Measurements from ENCODE around the gene EPHA6.

EPHA6 gene

DNA sequence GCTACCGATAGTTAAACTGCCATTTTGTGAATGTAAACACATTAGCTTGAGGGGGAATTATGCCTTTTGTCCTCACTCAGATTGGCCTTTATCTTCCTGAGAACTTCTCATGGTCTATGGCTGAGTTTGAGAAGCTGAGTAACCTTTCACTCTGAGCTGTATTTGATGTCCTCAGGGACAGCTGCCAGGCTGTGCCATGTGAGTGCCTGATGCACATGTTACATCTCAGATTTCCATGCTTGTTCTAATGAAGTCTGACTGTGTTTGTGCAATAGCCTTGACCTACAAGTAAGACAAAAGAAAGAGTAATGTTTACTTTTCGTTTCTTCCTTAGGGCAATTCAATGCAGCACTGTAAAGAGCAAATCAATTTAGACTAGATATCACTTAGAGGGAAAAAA is 906.0 kb downstream of the EPHA6 start:
- DNase-seq: no peak

DNA sequence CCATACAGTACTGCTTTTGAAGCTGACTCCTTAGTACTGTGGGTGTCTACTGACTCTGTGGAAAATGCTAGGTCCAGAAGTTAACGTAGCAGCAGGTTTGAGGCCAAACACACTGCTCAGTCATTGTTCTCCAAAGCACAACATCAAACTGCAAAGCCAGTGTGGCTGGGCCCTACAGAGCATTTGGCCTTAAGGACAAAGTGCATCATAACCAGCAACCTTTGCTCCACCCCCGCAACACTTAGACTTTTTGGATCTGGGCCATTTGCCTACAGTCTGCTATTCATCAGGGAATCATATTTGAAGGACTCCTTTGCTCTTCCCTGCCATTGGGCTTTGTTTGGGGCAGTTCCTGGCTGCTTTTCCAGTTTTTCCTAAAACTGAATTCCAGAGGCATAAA is 907.1 kb downstream of the EPHA6 start:
- DNase-seq: no peak

DNA sequence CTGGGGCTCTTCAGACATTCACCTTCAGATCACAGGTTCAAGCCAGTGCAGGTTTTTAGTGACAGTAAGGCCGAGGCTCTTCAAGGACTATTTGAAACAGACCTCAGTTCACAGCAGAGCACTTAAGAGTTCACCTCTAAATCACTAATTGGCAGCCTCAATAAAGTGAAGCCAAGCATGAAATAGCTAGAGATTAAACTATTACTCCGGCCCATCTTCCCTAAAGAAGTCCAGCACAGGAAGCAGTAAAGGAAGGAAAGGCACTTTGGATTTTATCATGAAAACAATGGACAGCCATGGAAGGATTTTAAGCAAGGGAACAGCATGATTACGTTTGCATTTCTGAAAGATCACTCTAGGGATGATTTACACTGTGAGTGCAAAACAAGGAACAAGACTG is 922.5 kb downstream of the EPHA6 start:
- DNase-seq: no peak

- DNase-seq: no peak
These were observed 924.4 kb downstream of the EPHA6 start for GRCh38 chr3:97738761-97739160.

DNA sequence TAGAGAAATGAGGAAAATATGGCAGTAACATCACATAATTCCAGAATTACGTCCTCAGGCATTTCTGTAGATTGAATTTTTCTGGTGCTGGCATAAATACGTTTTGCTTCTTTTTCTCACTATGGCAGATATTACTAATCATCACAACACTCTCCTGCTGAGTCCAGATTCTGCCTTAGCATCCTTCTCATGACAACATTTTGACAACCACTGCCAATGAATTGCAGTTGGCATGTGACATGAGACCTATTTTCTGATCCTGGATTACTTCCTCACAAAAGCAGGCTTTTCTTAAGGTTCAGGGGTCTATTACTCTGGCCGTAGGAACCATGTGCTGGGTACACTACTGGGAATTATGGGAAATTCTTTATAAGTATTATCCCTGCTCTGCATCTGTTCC is 927.6 kb downstream of the EPHA6 start:
- no peak for DNase-seq

GRCh38 chr3:97744289-97744688 is 929.9 kb downstream of the EPHA6 start:
- DNase-seq: no peak

DNA sequence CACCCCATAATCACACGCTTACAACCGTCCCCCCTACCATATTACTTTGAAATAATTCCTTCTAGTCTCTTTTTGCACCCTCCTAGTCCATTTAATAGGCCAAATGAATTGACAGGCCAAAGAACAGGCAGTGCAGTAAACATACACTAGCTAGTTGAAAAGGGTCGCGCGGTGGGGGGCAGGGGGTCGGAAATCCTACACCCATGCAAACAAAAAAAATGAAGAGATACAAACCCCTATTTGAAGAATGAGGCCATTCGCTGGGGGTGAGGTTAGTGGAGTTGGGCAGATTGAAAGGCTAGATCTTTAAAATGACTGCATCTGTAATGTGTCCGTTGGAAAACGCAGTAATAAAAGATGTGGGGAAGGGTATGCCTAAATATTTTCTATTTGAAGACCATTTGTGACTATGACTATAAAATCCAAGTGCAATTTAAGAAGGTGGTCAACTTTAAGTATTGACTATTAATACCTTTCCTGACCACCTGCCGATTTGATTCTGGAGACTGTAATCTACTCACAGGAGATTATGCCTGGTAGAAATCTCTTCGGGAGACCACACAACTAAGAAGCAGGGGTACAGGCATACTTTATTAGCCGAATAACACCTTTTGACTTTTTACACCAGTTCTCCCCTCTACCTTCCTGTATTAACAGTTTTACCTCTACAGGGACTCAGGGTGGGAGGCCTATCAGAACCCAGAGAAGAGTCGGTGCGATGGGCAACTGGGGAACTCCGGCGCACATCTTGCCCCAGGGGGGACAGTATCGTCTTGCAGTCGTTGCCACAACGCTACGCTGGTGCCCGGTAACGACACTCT is 949.4 kb downstream of the EPHA6 start:
- DNase-seq: no peak

- peak; percentile 73 for DNase-seq
These were observed 950.2 kb downstream of the EPHA6 start, which contains the start of gene ARL6 for GRCh38 chr3:97764407-97765238. ARL6 (plus strand) TSS chr3:97764758; CDS start chr3:97768108, 3,350 bp downstream.

DNA sequence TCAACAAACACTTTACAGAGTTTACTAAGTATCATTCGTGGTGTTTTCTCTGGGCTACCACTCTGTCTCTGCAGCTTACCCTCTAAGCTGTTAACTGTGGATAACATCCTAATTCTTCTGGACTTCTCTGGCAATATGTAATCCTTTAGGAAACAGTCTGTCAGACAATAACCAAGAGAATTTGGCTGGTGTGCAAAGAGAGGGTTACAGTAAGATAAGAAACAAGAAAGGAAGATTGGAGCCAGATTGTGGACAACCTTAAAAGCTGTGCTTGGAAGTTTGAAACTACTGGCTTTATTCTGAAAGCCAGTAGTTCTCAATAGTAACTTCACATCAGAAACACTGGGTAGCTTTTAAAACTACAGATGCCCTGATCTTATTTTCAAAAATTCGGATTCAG is 950.9 kb downstream of the EPHA6 start:
- no peak for DNase-seq

- DNase-seq: no peak
These were observed 958.5 kb downstream of the EPHA6 start for GRCh38 chr3:97772926-97773325.

GRCh38 chr3:97778152-97778551 is 963.8 kb downstream of the EPHA6 start:
- DNase-seq: no peak

GRCh38 chr3:97793420-97794019 is 979.1 kb downstream of the EPHA6 start:
- DNase-seq: peak; percentile 72

DNA sequence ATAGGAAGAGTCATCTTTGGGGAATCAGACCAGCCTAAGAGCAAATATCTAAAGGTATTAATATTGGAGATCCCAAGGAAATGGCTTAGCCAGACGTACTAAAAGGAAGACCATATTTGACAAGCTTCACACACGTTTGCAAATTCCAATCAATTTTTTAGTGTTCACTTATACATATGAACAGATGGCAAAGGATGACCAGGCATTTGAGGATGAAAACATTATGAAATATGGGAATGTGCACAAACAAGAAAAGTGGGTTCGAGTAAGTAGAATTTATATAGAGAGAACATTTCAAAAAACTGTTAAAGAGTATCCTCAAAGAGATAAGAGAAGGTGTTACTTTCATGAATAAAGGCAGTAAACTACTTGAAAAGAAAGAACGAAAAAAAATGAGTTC is 981.6 kb downstream of the EPHA6 start:
- DNase-seq: no peak
